PFSK-1 (cell line): Measurements from ENCODE around the gene HIP1.

Experiments
- POLR2AphosphoS5 ChIP-seq: IDR thresholded peaks from 2 replicates; pipeline ENCODE4 v1.6.1; 2012; ENCODE audit warnings: low read depth, mild to moderate bottlenecking, control low read depth, low read length, moderate library complexity
- TAF1 ChIP-seq: IDR thresholded peaks from 2 replicates; pipeline ENCODE4 v1.6.1; 2012; ENCODE audit warnings: low read length, control low read depth, borderline replicate concordance; ENCODE audit not compliant: insufficient read depth
- TF ChIP-seq, protein P1 (sequence below), 2 experiments: IDR thresholded peaks; 2 replicates each; pipeline versions ENCODE4 v1.6.1 to v1.8.0; 2011 to 2012; ENCODE audit warnings: low read depth in 2 of 2, low read length in 2 of 2, control low read depth in 1 of 2, inconsistent platforms in 1 of 2, mild to moderate bottlenecking in 1 of 2, moderate library complexity in 1 of 2; ENCODE audit not compliant: insufficient read depth in 1 of 2

DNA sequence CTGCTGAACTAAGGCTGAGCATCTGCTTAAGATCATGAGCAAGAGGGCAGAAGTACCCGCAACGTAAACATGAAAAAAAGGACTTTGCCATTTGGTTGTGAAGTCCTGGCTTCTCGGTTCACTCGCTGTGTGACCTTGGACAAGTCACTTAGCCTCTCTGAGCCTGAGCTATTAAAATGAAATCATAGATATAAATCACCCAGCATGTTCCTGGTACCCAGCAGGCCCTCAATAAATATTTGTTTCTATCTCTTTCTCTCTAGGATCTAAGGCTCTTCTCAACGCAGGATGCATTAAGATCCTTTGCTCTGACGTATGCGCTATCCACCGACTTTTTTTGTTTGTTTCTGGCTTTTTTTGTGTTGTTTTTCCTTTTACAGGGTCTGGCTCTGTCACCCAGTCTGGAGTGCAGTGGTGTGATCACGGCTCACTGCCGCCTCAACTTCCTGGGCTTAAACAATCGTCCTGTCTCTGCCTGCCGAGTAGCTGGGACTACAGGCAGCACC is 6.7 kb downstream of the HIP1 start:
- TF ChIP-seq, protein P1, sequence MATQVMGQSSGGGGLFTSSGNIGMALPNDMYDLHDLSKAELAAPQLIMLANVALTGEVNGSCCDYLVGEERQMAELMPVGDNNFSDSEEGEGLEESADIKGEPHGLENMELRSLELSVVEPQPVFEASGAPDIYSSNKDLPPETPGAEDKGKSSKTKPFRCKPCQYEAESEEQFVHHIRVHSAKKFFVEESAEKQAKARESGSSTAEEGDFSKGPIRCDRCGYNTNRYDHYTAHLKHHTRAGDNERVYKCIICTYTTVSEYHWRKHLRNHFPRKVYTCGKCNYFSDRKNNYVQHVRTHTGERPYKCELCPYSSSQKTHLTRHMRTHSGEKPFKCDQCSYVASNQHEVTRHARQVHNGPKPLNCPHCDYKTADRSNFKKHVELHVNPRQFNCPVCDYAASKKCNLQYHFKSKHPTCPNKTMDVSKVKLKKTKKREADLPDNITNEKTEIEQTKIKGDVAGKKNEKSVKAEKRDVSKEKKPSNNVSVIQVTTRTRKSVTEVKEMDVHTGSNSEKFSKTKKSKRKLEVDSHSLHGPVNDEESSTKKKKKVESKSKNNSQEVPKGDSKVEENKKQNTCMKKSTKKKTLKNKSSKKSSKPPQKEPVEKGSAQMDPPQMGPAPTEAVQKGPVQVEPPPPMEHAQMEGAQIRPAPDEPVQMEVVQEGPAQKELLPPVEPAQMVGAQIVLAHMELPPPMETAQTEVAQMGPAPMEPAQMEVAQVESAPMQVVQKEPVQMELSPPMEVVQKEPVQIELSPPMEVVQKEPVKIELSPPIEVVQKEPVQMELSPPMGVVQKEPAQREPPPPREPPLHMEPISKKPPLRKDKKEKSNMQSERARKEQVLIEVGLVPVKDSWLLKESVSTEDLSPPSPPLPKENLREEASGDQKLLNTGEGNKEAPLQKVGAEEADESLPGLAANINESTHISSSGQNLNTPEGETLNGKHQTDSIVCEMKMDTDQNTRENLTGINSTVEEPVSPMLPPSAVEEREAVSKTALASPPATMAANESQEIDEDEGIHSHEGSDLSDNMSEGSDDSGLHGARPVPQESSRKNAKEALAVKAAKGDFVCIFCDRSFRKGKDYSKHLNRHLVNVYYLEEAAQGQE (IDR thresholded peaks at IDR 0.05; ENCODE audit: insufficient read depth in 1 of 2, low read depth in 2 of 2, low read length in 2 of 2): no peak
- no peak for TF ChIP-seq POLR2AphosphoS5
- no peak for TF ChIP-seq TAF1
